HG03060 (cell line): ENCODE measurements around the gene BAD.
A peak's percentile ranks its signal among the peaks of the same experiment; 100 is the strongest.
"Not testable (repeated sequence)": the region's sequence is repeated elsewhere in the genome, so short reads cannot be mapped to it uniquely, and the experiment has no call there.

Experiments
- ATAC-seq: cut with Tn5 transposase; IDR thresholded peaks from one replicate; pipeline ENCODE4 v1.9.1; 2021; ENCODE audit warnings: low read depth, moderate number of reproducible peaks; ENCODE audit not compliant: unreplicated experiment

BAD gene

DNA sequence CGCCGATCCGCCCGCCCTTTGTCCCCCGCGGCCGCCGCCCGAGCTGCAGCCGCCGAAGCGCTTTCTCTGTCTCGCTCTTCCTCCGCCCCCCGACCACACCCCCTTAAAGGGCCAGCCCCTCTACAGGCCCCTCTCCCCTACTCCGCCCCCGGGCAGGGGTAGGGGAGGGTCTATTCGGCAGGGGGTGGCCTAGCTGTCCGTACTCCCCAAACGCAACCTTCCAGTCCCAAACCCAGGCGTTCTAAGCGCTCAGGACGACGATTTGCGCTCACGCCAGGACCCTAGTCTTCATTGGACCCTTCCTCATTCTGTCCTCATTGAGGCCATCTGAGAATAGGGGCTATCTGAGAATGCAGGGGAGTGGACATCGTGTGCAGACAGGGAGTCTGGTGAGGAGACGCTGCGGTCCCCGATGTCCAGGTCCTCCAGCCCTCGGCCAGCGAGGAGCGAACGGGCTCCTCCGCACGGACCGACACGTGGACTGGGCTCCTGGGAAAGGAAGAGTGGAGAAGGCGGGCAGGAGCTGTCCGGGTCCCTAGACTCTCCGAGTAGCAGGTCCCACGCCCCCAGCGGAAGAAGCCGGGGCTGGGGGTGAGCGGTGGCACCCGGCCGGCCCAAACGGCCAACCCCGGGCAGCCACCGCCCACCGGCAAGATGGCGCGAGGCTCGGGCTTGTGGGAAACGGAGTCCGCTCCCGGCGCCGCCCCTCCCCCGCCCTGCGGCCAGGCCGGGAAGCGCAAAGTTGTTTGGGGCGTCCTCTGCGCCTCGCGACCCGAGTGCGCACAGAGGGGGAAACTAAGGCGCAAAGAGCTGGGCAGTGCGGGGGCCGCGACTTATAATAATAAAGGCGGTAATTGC, 37.4 kb downstream of the BAD start, which contains the start of gene PPP1R14B:
Gene PPP1R14B (minus strand): TSS at position 73 of the 858 bp plus-strand sequence. CDS start 270 bp downstream, outside the sequence.
- no peak for ATAC-seq

DNA sequence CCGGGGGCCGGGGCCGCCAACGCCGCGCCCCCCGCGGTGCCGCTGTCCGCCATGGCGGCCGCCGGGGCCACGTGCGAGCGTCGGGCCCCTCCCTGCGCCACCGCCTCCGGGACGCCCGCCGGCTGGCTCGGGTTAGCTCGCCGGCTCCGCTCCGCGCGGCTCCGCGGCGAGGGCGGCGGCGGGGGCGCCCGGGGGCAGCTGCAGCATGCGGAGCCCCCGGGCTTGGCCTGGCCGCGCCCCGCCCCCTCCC, 37.9 kb downstream of the BAD start:
- not testable (repeated sequence) for ATAC-seq

DNA sequence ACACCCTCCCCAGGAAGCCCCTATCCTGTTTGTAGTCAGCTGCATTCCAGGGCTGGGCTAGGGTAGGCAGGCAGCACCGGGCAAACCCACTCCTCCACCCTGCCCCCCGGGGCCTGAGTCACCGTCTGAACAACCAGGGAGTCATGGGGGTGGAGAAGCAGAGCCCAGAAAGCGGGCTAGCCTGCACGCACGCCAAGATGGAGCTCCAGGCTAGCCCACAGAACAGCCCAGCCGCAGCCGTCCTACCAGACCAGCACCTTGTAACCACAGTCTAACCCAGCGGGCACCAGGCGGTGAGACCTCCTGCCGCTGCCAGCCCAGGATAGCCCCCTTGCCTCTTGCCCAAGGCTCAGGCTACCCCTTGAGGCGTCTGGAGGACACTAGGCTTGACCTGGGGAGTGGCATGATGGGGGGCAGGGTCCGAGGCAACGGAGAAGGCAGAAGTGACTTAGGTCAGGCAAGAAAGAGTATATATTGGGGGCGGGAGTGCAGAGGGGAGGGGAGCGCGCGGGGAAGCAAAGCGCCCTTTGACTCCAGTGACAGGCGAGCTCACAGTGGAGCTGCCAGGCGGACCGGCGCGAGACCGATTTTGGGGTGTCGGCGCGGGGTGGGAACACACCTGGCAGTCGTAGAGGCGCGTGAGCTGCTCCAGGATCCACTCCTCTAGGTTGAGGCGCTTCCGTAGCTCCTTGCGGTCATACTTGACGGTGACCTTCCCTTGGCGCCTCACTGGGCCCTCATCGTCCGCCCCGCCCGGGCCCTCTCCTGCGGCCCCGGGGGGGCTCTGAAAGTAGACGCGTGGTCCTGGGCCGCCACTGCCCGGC, 38.5 kb downstream of the BAD start:
- ATAC-seq: no peak

GRCh38 chr11:64245401-64245796, 39.1 kb downstream of the BAD start:
- no peak for ATAC-seq

DNA sequence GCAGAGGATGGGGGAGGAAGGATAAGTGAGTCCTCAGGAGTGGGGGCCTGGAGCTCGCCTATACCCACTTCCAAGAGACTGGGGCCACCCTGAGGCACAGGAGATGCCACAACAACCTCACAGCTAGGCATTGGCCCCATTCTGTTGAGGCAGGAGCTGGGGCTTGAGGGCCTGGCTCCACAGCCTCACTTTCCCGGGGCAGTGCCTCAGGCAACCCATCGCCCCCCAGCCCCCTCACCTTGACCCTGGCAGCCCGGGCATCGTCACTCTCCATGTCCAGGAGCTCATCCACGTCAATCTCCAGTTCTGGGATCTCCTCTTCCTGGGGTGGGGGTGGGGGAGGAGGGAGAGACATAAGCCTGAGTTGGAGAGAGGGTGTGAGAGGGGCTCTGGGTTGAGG, 39.5 kb downstream of the BAD start:
- ATAC-seq: no peak

DNA sequence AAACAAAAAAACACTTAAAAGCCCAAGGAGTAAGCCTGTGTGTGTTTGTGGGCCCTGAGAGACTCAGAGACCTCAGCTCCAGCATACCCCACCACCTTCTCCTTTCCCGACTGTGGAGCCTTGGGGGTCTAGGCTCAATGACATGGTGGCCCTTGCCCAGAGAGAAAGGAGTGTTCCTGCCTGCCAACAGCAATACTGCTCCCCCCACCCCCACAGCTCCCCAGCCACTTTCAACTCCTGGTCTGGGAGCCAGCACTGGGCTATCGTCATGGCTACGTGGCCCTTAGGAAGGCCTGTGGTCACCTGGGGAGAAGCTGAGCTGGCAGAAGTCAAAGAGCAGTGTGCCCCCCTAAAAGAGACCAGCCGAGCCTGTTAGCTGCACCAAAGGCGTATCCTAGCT, 40.4 kb downstream of the BAD start:
- no peak for ATAC-seq

GRCh38 chr11:64243236-64243854, 41.1 kb downstream of the BAD start:
- ATAC-seq: no peak

GRCh38 chr11:64241491-64242374, 42.7 kb downstream of the BAD start:
- peak; percentile 5 for ATAC-seq

- ATAC-seq: peak; percentile 43
Measured at GRCh38 chr11:64241241-64241490, 43.3 kb downstream of the BAD start.

- ATAC-seq: peak; percentile 32
Measured at GRCh38 chr11:64240435-64241240, 43.8 kb downstream of the BAD start, which contains the start of gene FKBP2. Gene FKBP2 (plus strand): TSS chr11:64241095. CDS start chr11:64242388, 1,293 bp downstream.

GRCh38 chr11:64239662-64240434, 44.6 kb downstream of the BAD start:
- peak; percentile 25 for ATAC-seq

DNA sequence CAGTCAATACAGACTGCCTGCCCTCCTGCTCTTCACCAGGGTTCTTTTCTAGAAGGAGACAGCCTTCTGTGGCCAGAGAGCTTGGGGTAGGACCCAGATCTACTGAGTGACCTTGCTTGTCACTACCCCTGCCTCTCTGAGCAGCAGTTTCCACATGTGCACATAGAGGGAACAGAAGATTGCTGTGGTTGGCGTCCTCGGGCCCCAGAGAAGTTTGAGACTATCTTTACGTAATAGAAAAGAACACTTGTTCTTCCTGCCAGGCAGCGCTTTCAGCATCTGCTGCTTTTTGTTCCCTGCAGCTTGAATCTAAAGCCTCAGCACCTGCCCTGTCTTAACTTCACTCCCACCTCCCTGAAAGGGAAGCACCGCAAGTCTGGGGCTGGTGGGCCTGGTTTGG, 45.5 kb downstream of the BAD start:
- ATAC-seq: no peak

DNA sequence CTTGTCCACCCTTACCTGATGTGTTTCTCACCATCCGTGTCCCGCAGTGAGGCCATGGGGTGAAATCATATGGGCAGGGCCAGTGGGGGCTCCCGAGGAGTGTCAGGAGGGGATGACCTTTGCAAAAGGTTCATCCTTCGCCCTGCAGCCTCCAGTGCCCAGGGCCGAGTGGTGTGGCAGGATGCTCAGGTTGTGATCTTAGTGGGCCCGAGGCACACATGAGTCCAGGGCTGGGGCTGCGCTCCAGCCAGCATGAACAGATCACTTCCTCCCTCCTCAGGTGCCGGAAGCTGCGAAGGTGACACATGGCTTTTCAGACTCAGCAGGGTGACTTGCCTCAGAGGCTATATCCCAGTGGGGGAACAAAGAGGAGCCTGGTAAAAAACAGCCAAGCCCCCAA, 46.4 kb downstream of the BAD start:
- no peak for ATAC-seq

DNA sequence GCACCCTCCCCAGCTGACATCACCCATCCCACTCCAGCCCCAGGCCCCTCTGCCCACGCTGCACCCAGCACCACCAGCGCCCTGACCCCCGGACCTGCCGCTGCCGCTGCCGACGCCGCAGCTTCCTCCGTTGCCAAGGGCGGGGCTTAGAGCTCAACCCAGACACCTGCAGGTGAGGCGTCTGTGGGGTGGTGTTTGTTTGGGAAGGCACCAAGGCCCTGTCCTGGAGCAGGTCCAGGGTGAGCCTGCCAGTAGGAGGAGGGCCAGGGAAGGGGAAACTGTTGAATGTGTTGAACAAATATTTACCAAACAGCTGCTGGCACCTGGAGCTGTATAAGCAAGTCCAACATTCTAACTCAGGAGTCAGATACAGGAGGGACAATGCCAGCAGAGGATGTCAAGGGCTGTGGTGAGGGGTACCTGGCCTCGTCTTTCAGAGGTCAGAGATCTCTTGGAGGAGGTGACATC, 46.9 kb downstream of the BAD start:
- no peak for ATAC-seq

- no peak for ATAC-seq
Measured at GRCh38 chr11:64235437-64236161, 48.9 kb downstream of the BAD start.

DNA sequence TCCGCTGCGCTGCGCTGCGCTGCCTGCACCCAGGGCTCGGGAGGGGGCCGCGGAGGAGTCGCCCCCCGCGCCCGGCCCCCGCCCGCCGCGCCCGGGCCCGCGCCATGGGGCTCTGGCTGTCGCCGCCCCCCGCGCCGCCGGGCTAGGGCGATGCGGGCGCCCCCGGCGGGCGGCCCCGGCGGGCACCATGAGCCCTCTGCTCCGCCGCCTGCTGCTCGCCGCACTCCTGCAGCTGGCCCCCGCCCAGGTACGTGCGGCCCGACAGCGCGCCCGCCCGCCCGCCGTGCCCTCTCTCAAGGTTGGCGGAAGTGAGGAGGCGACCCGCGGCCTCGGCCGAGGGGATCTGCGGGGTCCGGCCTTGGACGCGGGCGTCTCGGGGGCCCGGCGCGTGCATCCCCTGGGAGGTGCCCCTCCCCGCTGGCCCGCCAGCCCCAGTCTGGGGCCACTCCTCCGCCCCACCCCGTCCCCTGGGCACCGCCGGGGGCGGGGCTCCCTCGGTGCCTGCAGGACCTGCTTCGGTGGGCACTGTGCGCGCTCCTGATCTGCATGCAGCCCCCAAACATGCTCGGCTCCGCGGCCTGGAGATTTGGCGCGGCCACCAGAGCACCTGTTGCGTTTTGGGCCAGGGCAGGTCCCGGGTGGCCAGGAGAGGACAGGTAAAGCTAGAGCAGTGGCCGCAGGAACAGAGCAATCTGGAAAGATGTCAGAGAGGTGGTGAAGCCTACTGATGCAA, 49.7 kb downstream of the BAD start:
- no peak for ATAC-seq

- ATAC-seq: no peak
Measured at GRCh38 chr11:64233913-64234586, 50.4 kb downstream of the BAD start, which contains the start of gene VEGFB. Gene VEGFB (plus strand): TSS chr11:64234584. CDS start chr11:64234834, 250 bp downstream.
